Stimulated activated naive CD8-positive, alpha-beta T cell treated with anti-CD3 and anti-CD28 coated beads, Interleukin-15, Interleukin-2, amounts not matched to agents 100 U/mL and 50 U/mL, for 24 hours (primary cell): Measurements from ENCODE around the gene CEP44.
"Not testable (repeated sequence)": the region's sequence is repeated elsewhere in the genome, so short reads cannot be mapped to it uniquely, and the experiment has no call there.

ENCODE experiments used
- ATAC-seq: fragments of 150-1000 bp; cut with Tn5 transposase; one replicate; pipeline ENCODE4 v1.10.0; 2021
- DNase-seq: peaks from one replicate; pipeline ENCODE4 v3.0.0; 2021

CEP44 gene

GRCh38 chr4:174324236-174324635 is 40.5 kb downstream of the CEP44 start:
- no peak for DNase-seq
- no peak for ATAC-seq

- DNase-seq (no peak), ATAC-seq (no peak)
These were observed 41.0 kb downstream of the CEP44 start for GRCh38 chr4:174324725-174325124.

GRCh38 chr4:174332741-174333493 is 49.2 kb downstream of the CEP44 start:
- ATAC-seq (no peak), DNase-seq (no peak)

- DNase-seq (no peak), ATAC-seq (peak; percentile 28)
These were observed 50.9 kb downstream of the CEP44 start for GRCh38 chr4:174334628-174335027.

GRCh38 chr4:174340714-174341113 is 57.0 kb downstream of the CEP44 start:
- DNase-seq, result no peak
- no peak for ATAC-seq

GRCh38 chr4:174349156-174349555 is 65.4 kb downstream of the CEP44 start:
- ATAC-seq (no peak), DNase-seq (no peak)

- ATAC-seq, result no peak
These were observed 68.5 kb downstream of the CEP44 start for GRCh38 chr4:174352061-174352819.

GRCh38 chr4:174357321-174357720 is 73.6 kb downstream of the CEP44 start:
- DNase-seq (no peak), ATAC-seq (no peak)

More at GRCh38 chr4:174352061-174352819, 68.5 kb downstream of the CEP44 start:
- no peak for DNase-seq

- no peak for DNase-seq
- ATAC-seq, result no peak
These were observed 74.7 kb downstream of the CEP44 start for GRCh38 chr4:174358410-174358809.

- ATAC-seq (peak; percentile 96), DNase-seq (no peak)
These were observed 75.1 kb downstream of the CEP44 start for GRCh38 chr4:174358829-174359228.

- ATAC-seq, result no peak
- no peak for DNase-seq
These were observed 78.6 kb downstream of the CEP44 start for GRCh38 chr4:174362340-174362739.

- ATAC-seq, result not testable (repeated sequence)
These were observed 80.1 kb downstream of the CEP44 start for GRCh38 chr4:174363782-174364181.

GRCh38 chr4:174365018-174365587 is 81.4 kb downstream of the CEP44 start:
- ATAC-seq, result no peak

More at GRCh38 chr4:174363782-174364181, 80.1 kb downstream of the CEP44 start:
- DNase-seq, result not testable (repeated sequence)

GRCh38 chr4:174369985-174370384 is 86.3 kb downstream of the CEP44 start:
- DNase-seq (no peak), ATAC-seq (no peak)

More at GRCh38 chr4:174365018-174365587, 81.4 kb downstream of the CEP44 start:
- DNase-seq, result peak; percentile 6

- DNase-seq (no peak), ATAC-seq (no peak)
These were observed 90.1 kb downstream of the CEP44 start for GRCh38 chr4:174373821-174374220.

GRCh38 chr4:174375422-174375821 is 91.7 kb downstream of the CEP44 start:
- no peak for DNase-seq
- no peak for ATAC-seq

- ATAC-seq (no peak), DNase-seq (no peak)
These were observed 93.9 kb downstream of the CEP44 start for GRCh38 chr4:174377613-174378012.

- DNase-seq, result no peak
These were observed 95.2 kb downstream of the CEP44 start for GRCh38 chr4:174378951-174379350.

GRCh38 chr4:174380206-174380605 is 96.5 kb downstream of the CEP44 start:
- not testable (repeated sequence) for ATAC-seq, DNase-seq

More at GRCh38 chr4:174378951-174379350, 95.2 kb downstream of the CEP44 start:
- no peak for ATAC-seq

GRCh38 chr4:174380699-174381439 is 97.2 kb downstream of the CEP44 start:
- ATAC-seq (no peak), DNase-seq (no peak)

- ATAC-seq, result no peak
- no peak for DNase-seq
These were observed 97.7 kb downstream of the CEP44 start for GRCh38 chr4:174381440-174381800.
